RWPE2 (cell line): ENCODE data around the gene NEK6.
A peak's percentile ranks its signal among the peaks of the same experiment; 100 is the strongest.

Experiments
- ATAC-seq: fragments of 200-7000 bp; cut with Tn5 transposase; 3 replicates; pipeline ENCODE4 v1.9.1; 2021; ENCODE audit warnings: low read depth
- DNase-seq: peaks from one replicate; pipeline ENCODE4 v3.0.0-alpha.2; 2020; ENCODE audit warnings: low spot score
- H3K27ac ChIP-seq: fragments of 450-650 bp; 2 replicates; pipeline ENCODE4 v1.5.1; 2017; ENCODE audit warnings: mild to moderate bottlenecking; ENCODE audit not compliant: poor library complexity, severe bottlenecking
- H3K27me3 ChIP-seq: fragments of 250-450 bp; sonication (Bioruptor Pico); 2 replicates; pipeline ENCODE4 v1.5.1; 2021; ENCODE audit warnings: mild to moderate bottlenecking, moderate library complexity; ENCODE audit not compliant: insufficient read depth, poor library complexity, severe bottlenecking
- H3K36me3 ChIP-seq: fragments of 250-450 bp; sonication (Bioruptor Pico); 2 replicates; pipeline ENCODE4 v1.5.1; 2020; ENCODE audit warnings: low read depth, mild to moderate bottlenecking, moderate library complexity
- H3K4me1 ChIP-seq: fragments of 250-450 bp; sonication (Bioruptor Pico); 2 replicates; pipeline ENCODE4 v1.5.1; 2021; ENCODE audit warnings: mild to moderate bottlenecking, moderate library complexity; ENCODE audit not compliant: insufficient read depth, poor library complexity, severe bottlenecking
- H3K4me3 ChIP-seq: fragments of 250-450 bp; sonication (Bioruptor Pico); 2 replicates; pipeline ENCODE4 v1.5.1; 2021; ENCODE audit warnings: mild to moderate bottlenecking, moderate library complexity; ENCODE audit not compliant: severe bottlenecking
- H3K9me3 ChIP-seq: fragments of 250-450 bp; sonication (Bioruptor Pico); 2 replicates; pipeline ENCODE4 v1.5.1; 2021; ENCODE audit warnings: mild to moderate bottlenecking, moderate library complexity; ENCODE audit not compliant: severe bottlenecking
- CTCF ChIP-seq: fragments of 450-650 bp; IDR thresholded peaks from one replicate; pipeline ENCODE4 v1.5.1; 2017; ENCODE audit warnings: mild to moderate bottlenecking, moderate library complexity; ENCODE audit not compliant: poor library complexity, severe bottlenecking

Gene NEK6

GRCh38 chr9:124389146-124389939 is 131.6 kb downstream of the NEK6 start:
- Histone ChIP-seq H3K4me3 (no peak overlapping the region), H3K36me3 (peaks cover 26% of the 10 kb centered on the region), H3K27ac (no peak overlapping the region), H3K4me1 (peaks cover 34% of the 10 kb centered on the region), H3K9me3 (no peaks in the 10 kb centered on the region), H3K27me3 (no peaks in the 10 kb centered on the region)
- DNase-seq: no peak
- ATAC-seq: no peak
- TF ChIP-seq CTCF: no peak

- Histone ChIP-seq H3K9me3 (no peaks in the 10 kb centered on the region), H3K27ac (no peak overlapping the region), H3K4me3 (no peak overlapping the region), H3K36me3 (peaks cover 21% of the 10 kb centered on the region; the same call in 1 of the 2 replicates), H3K4me1 (peaks cover 40% of the 10 kb centered on the region), H3K27me3 (no peaks in the 10 kb centered on the region)
- DNase-seq (no peak), ATAC-seq (peak; percentile 35; the same call in 2 of the 3 replicates)
- no peak for TF ChIP-seq CTCF
Observed at GRCh38 chr9:124390794-124391658, 133.3 kb downstream of the NEK6 start.

DNA sequence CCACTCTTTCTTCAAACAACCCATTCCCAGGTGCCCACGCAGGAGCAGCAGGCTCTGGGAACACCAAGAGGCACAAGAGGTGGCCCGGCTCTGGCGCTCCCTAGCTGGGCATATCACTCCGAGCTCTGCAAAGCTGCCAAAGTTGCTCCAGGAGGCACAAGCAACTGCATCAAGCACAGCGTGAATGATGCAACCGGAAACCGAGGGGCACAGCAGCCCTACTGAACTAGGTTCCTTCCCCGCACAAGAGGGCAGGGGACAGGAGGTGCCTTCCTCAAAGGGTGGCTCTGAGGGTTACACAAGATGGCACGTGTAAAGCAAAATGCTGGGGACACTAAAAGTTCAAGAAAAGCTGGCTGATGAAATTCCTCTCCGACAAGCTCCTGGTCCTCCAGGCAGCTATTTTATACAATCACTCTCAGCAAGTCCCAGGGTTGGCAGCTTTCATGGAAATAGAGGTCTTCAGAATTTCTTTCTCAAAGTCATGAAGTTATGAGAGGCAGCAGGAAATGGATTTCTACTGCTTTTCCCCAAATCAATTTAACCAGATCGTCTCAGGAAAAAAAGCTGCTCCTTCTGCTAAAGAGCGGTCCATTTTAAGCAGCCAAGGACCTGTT is 134.6 kb downstream of the NEK6 start:
- Histone ChIP-seq H3K36me3 (peaks cover 35% of the 10 kb centered on the region), H3K4me1 (peaks cover 40% of the 10 kb centered on the region), H3K27me3 (no peaks in the 10 kb centered on the region), H3K4me3 (no peak overlapping the region), H3K9me3 (no peaks in the 10 kb centered on the region), H3K27ac (peak overlapping the region; percentile 58)
- no peak for TF ChIP-seq CTCF
- ATAC-seq (no peak), DNase-seq (no peak)

DNA sequence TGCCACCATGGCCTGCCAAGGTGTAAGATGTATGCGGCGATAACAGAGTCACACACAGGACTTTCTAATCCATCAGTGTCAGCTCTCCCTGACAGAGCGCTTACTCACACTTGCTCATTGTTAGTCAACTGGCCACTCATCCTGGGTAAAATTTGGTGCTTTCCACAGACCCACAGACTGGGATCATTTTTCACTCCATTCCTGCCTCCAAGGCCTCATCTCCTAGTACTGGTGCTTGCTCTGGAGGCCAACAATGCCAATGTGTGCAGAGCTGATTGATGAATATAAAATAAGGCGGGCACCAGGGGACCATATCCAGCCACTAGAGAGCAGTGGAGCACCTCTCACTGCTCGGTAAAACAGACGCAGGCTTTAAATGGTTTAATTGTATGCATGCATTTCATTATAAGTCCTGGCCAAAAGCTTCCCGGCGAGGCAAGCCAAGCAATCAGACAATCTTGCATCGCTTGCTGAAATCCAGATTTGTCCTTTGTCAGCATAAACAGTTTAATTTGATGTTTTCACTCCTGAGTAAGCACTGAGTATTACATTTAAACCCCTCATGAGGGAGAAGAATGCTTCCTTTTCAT is 135.2 kb downstream of the NEK6 start:
- Histone ChIP-seq H3K4me3 (no peak overlapping the region), H3K27me3 (no peaks in the 10 kb centered on the region), H3K4me1 (peaks cover 38% of the 10 kb centered on the region), H3K27ac (peak overlapping the region; percentile 58), H3K36me3 (peaks cover 38% of the 10 kb centered on the region), H3K9me3 (no peaks in the 10 kb centered on the region)
- DNase-seq (peak; percentile 86), ATAC-seq (peak; percentile 97)
- TF ChIP-seq CTCF: peak; percentile 81
